Activated T-helper 1 cell treated with anti-CD3 and anti-CD28 coated beads, Interleukin-12 subunit alpha, Interleukin-12 subunit beta, Interleukin-2, Interleukin-4 antibody, amounts not matched to agents 30 ng/mL and 10 ng/mL and 1 ng/mL, durations not matched to agents 14 hours and 24 hours and 36 hours (primary cell): ENCODE measurements around the gene TRMO. TPM values are rescaled to one million over a fixed set of nuclear protein-coding genes. Genes with fewer than 3 reads are reported as not detected.

Experiments used
- total RNA-seq: library from RNA; stranded (reverse); gene quantifications from 2 replicates; pipeline ENCODE4 v1.2.3, GENCODE V29; 2022

The TRMO gene
- total RNA-seq, 1 donor from 2014 or later, result 13.1 TPM

Other genes with a start within 250 kb of the TRMO start
- 10.6 and 11.3 TPM in 2 replicates for gene XPA, start 225.2 kb downstream of the TRMO start, total RNA-seq
- 0.05 TPM in 1 of 2 replicates, not detected in the other for gene FOXE1, start 69.3 kb downstream of the TRMO start, total RNA-seq
- 0.24 and 0.31 TPM in 2 replicates for gene HEMGN, start 15.7 kb upstream of the TRMO start, total RNA-seq
- 305 and 313 TPM in 2 replicates for gene ANP32B, start 60.8 kb upstream of the TRMO start, total RNA-seq
- 54.4 and 55.5 TPM in 2 replicates for gene NANS, start 134.2 kb upstream of the TRMO start, total RNA-seq
- 41.7 and 42.0 TPM in 2 replicates for gene TRIM14, start 196.7 kb upstream of the TRMO start, total RNA-seq